HFFc6 (cell line): ENCODE data around the gene EIF3F. TPM values are rescaled to one million over a fixed set of nuclear protein-coding genes. Genes with fewer than 3 reads are reported as not detected.
"Not testable (repeated sequence)": the region's sequence is repeated elsewhere in the genome, so short reads cannot be mapped to it uniquely, and the experiment has no call there.

Experiments
- DNase-seq: peaks from one replicate; pipeline ENCODE4 v3.0.0-alpha.2; 2018
- H3K27ac Mint-ChIP-seq: 2 replicates; pipeline ENCODE4 v1.8.0; 2020; ENCODE audit warnings: mild to moderate bottlenecking, mixed read lengths
- H3K27me3 Mint-ChIP-seq: 2 replicates; pipeline ENCODE4 v1.8.0; 2021; ENCODE audit warnings: mild to moderate bottlenecking, moderate library complexity, mixed read lengths; ENCODE audit not compliant: insufficient read depth
- H3K36me3 Mint-ChIP-seq: 2 replicates; pipeline ENCODE4 v1.8.0; 2021; ENCODE audit warnings: low read depth, mixed read lengths
- H3K4me1 Mint-ChIP-seq: 2 replicates; pipeline ENCODE4 v1.8.0; 2020; ENCODE audit warnings: low read depth, mixed read lengths
- H3K4me3 Mint-ChIP-seq: 2 replicates; pipeline ENCODE4 v1.8.0; 2020; ENCODE audit warnings: mild to moderate bottlenecking, moderate library complexity, mixed read lengths
- H3K9me3 Mint-ChIP-seq: 2 replicates; pipeline ENCODE4 v1.8.0; 2020; ENCODE audit warnings: mild to moderate bottlenecking, mixed read lengths
- total RNA-seq, 6 experiments: library from RNA; stranded (reverse); fragmentation: NEBNext Ultra II Directional; extraction: Animal tissue kit (Norgen Biotek cat#: 25700); gene quantifications; 2 replicates in 1 of 6; 3 replicates in 5 of 6; pipeline ENCODE4 v1.2.3, GENCODE V29; 2021
- TF ChIP-seq, protein P1 (sequence below): fragments of 200-600 bp; sonication (generic); IDR thresholded peaks from 2 replicates; pipeline ENCODE4 v1.5.0; 2021; ENCODE audit warnings: antibody characterized with exemption, mild to moderate bottlenecking

The EIF3F gene
- total RNA-seq, 6 experiments from 2014 or later, result 312 to 407 (median 344) TPM

DNA sequence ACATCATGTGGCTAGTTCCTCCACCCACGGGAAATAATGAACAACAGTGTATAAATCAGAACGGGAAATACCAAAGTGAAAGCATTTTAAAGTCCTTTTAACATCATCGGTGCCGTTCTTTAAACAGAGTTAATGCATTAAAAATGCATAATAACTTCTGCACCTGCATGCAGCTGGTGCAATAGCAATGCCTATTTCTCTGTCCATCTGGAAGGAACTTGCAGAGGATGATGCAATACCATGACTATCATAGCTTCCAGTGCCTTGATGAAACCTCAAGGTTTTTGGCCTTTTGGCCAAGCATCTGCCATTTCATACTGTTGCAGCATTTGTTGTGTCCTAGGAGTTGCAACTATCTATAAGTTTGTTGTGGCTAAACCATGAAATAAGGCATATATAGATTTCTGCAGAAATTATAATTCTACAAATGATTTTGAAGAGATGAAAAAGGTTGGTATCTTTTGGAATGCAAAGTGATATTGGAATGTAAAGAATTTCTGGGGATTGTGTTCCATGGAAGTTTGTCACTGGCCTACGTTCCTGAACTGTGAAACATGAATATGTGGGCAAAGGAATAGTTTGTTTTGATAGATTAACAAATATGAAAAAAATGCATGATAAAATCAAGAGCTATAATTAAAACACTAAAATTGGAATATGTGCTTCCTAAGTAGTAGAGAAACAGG, 9.8 kb upstream of the EIF3F start:
- TF ChIP-seq, protein P1, sequence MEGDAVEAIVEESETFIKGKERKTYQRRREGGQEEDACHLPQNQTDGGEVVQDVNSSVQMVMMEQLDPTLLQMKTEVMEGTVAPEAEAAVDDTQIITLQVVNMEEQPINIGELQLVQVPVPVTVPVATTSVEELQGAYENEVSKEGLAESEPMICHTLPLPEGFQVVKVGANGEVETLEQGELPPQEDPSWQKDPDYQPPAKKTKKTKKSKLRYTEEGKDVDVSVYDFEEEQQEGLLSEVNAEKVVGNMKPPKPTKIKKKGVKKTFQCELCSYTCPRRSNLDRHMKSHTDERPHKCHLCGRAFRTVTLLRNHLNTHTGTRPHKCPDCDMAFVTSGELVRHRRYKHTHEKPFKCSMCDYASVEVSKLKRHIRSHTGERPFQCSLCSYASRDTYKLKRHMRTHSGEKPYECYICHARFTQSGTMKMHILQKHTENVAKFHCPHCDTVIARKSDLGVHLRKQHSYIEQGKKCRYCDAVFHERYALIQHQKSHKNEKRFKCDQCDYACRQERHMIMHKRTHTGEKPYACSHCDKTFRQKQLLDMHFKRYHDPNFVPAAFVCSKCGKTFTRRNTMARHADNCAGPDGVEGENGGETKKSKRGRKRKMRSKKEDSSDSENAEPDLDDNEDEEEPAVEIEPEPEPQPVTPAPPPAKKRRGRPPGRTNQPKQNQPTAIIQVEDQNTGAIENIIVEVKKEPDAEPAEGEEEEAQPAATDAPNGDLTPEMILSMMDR, result no peak
- H3K27ac Mint-ChIP-seq, result peak overlapping the region; percentile 78
- H3K36me3 Mint-ChIP-seq, result peaks cover 6% of the 10 kb centered on the region; the same call in 1 of the 2 replicates
- no peaks in the 10 kb centered on the region for H3K9me3 Mint-ChIP-seq
- H3K4me1 Mint-ChIP-seq, result peaks cover 66% of the 10 kb centered on the region
- peak overlapping the region; percentile 67 for H3K4me3 Mint-ChIP-seq
- peaks cover 1% of the 10 kb centered on the region; the same call in 1 of the 2 replicates for H3K27me3 Mint-ChIP-seq
- DNase-seq, result peak; percentile 87

DNA sequence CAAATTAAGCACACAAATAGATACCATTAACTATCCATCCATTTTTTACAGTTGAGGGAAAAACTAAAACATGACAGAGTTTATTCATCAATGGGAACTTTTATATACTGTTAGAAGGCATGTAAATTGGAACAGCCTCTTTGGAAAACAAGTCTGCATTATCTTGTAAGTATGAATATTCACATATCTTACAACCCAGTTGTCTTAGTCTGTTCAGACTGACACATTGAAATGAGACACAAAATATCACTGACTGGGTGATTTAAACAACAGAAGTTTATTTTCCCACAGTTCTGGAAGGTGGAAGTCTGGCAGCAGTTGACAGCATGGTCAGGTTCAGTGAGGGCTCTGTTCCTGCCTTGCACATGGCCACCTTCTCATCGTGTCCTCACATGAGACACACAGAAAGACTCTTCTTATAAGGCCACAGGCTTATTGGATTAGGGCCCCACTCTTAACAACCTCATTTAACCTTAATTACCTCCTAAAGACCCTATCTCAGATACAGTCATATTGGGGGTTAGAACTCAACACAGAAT, 5.4 kb upstream of the EIF3F start:
- H3K9me3 Mint-ChIP-seq, result no peaks in the 10 kb centered on the region
- H3K27ac Mint-ChIP-seq, result peak overlapping the region; percentile 33; the same call in 1 of the 2 replicates
- H3K4me1 Mint-ChIP-seq, result peaks cover 53% of the 10 kb centered on the region
- DNase-seq, result no peak
- H3K27me3 Mint-ChIP-seq, result peaks cover 1% of the 10 kb centered on the region
- TF ChIP-seq, protein P1, result no peak
- peaks cover 6% of the 10 kb centered on the region; the same call in 1 of the 2 replicates for H3K36me3 Mint-ChIP-seq
- no peak overlapping the region for H3K4me3 Mint-ChIP-seq

DNA sequence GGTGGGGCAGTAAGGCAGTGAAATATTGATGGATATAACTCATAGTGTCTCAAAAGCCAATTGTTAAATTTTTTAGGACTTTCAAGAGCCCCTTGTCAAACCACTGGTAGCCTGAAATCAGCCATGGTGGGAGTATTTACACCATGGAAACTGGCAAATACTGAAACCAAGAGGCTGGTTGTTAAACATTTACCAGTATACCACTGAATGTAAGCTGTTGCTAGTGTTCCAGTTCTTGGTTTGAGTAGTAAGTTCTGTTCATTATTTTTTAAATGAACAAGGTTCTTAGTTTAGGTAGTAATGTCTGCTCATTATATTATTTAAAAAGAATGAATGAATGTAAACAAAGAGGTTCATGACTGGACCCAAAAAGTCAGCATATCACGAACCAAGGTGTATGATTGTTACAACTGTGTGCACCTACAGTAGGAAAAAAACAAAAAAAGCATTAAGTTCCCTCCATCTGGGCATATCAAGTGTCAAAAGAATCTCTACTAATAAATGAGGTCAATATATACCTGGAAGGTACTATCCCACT, 4.5 kb upstream of the EIF3F start:
- Mint-ChIP-seq H3K27me3 (peaks cover under 1% of the 10 kb centered on the region), H3K36me3 (peaks cover 9% of the 10 kb centered on the region), H3K27ac (no peak overlapping the region), H3K4me1 (peaks cover 47% of the 10 kb centered on the region), H3K4me3 (no peak overlapping the region), H3K9me3 (no peaks in the 10 kb centered on the region)
- TF ChIP-seq, protein P1, result no peak
- DNase-seq, result no peak

DNA sequence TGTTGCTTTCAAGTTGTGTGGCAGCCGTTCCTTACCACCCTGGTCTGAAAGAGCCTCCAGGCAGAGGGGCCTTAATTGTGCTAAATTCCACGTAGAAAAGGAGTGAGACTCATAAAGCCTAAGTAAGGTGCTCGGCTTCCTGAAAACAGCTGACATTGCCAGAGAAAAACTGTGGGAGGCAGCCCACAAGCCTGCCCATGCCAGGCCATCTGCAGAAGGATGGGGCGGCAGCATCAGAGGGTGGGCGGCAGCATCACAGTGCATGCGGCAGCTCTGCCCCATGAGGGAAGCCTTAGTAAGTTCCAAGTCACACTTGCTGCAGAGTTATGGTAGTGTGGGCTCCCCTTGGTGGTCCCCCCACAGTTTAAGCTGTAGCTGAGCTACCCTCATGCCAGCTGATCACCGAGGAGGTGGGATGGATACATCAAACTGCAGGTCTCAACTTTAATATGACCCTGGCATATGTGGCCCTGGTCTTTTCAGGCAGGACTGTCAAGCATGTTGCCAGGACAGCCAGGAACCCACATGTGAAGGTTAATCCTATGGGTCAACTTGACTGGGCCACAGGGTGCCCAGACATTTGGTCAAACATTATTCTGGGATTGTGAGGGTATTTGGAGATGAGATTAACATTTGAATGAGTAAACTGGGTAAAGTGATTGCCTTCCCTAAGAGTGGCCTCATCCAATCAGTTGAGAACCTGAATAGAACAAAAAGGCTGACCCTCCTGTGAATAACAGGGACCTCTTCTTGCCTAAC, 3.1 kb upstream of the EIF3F start:
- H3K4me3 Mint-ChIP-seq, result no peak overlapping the region
- H3K27me3 Mint-ChIP-seq, result no peaks in the 10 kb centered on the region; the same call in 1 of the 2 replicates
- no peaks in the 10 kb centered on the region for H3K9me3 Mint-ChIP-seq
- TF ChIP-seq, protein P1, result no peak
- DNase-seq, result no peak
- H3K27ac Mint-ChIP-seq, result no peak overlapping the region
- peaks cover 46% of the 10 kb centered on the region for H3K4me1 Mint-ChIP-seq
- H3K36me3 Mint-ChIP-seq, result peaks cover 22% of the 10 kb centered on the region

DNA sequence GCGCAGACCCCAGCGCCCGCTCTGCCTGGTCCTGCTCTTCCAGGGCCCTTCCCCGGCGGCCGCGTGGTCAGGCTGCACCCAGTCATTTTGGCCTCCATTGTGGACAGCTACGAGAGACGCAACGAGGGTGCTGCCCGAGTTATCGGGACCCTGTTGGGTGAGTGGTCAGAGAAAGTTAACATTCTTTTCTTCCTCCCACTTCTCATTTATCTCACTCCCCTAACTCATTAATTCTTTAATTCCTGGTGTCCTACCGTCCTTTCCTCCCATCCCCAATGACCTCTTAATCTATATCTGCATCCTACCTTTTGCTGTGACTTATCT, 385 bp downstream of the EIF3F start:
- H3K4me1 Mint-ChIP-seq, result peaks cover 49% of the 10 kb centered on the region
- H3K36me3 Mint-ChIP-seq, result peaks cover 50% of the 10 kb centered on the region
- not testable (repeated sequence) for DNase-seq

More for the DNA sequence above, 385 bp downstream of the EIF3F start:
- H3K4me3 Mint-ChIP-seq, result peak overlapping the region; percentile 97
- not testable (repeated sequence) for H3K27me3 Mint-ChIP-seq, H3K9me3 Mint-ChIP-seq
- peak overlapping the region; percentile 74 for H3K27ac Mint-ChIP-seq
